T-helper 2 cell (primary cell): ENCODE results near the gene FAM43A.

Experiments used
- DNase-seq, 5 experiments: peaks; one replicate each; pipeline versions ENCODE4 v3.0.0 to v3.0.0-alpha.2; 2012 to 2022
- total RNA-seq, 2 donors: gene quantifications; one replicate each; lab custom pipeline; 2026; lab: John Stamatoyannopoulos, UW

FAM43A gene, protein sequence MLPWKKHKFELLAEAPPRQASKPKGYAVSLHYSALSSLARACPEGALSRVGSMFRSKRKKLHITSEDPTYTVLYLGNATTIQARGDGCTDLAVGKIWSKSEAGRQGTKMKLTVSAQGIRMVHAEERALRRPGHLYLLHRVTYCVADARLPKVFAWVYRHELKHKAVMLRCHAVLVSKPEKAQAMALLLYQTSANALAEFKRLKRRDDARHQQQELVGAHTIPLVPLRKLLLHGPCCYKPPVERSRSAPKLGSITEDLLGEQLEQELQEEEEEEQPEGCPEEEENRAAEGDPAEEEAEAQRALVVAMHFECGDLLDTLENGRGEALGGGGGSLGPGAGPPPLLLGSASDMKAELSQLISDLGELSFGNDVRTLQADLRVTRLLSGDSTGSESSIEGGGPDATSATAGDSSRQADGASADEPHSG
- 10.6 to 25.8 reads per million in 2 donors for total RNA-seq

DNA sequence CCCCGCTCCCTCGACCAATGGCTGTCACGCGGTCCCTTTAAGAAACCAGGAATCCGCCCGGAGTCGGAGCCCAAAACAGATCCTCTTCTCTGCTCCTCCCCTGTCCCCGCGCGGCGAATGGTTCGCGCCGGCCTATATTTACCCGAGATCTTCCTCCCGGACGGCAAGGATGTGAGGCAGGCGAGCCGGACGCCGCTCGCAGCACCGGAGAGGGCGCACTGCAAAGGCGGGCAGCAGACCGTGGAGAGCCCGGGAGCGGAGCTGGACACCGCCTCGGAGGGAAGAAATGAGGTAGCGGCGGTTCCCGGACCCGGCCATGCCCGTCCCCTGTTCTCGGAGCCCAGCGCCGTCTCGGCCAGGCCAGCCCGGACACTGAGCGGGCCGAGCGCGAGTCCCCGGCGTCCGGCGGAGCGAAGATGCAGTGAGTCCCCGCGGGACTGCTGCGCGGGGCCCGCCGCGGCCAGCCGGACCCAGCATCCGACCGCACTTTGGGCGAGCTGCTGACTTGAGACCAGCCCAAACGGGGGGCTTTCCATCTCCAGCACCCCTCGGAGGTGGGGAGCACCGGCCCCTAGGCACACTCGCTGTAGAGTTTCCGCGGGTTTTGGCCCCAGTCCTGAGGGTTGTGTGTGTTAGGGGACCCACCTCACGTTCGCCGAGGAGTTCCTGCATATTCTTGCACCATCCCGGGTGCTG is at the start of gene FAM43A:
Gene FAM43A, plus strand, starts transcription at position 166 of the 696 bp plus-strand sequence. CDS start 944 bp downstream, outside the sequence.
- peak; percentile 45 to 91 (median 68) for DNase-seq

DNA sequence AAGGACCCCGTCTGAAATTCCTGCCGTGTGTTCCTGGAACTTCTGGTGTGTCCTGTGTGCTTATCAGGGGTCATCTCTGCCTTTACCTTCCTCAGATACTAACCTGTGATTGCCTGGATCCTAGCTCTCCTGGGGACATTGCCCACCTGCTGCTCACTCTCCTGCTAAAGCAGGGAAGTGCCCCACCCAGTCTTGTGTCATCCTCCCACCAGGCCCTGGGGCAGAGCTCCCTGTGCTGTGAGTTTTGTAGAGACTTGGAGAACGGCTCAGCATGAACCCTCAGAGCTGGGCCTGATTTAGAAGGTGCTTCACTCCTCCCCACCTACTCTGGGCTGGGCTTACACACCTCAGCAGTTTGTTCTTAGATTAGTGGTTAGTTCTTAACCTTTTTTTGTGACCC is 48.6 kb upstream of the FAM43A start:
- DNase-seq, result no peak

DNA sequence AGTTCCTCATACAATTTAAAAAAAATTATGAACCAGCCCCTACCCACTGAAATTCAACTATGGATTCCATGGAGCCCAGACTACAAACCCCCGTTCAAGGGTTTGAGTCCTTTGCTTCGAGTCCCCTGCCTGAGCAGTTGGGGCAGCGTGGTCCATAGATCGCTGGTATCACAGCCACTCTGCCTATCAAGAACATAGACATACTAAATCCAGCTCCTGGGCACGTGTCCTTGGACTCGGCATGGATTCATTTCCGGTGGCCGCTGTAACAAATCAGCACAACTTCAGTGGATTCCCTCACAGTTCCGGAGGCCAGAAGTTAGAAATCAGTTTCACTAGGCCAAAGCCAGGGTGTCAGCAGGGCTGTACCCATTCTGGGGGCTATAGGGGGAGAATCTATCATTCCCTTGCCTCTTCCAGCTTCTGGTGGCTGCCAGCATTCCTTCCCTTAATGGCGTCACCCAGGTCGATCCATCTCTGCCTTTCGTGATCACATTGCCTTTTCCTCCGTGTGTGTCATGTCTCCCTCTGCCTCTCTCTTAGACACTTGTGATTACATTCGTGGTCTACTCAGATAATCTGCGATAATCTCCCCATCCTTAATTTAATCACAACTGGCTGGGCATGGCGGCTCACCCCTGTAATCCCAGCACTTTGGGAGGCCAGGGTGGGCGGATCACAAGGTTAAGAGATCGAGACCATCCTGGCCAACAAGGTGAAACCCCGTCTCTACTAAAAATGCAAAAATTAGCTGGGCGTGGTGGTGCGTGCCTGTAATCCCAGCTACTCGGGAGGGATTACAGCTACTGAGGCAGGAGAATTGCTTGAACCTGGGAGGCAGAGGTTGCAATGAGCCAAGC is 47.9 kb upstream of the FAM43A start:
- no peak for DNase-seq

DNA sequence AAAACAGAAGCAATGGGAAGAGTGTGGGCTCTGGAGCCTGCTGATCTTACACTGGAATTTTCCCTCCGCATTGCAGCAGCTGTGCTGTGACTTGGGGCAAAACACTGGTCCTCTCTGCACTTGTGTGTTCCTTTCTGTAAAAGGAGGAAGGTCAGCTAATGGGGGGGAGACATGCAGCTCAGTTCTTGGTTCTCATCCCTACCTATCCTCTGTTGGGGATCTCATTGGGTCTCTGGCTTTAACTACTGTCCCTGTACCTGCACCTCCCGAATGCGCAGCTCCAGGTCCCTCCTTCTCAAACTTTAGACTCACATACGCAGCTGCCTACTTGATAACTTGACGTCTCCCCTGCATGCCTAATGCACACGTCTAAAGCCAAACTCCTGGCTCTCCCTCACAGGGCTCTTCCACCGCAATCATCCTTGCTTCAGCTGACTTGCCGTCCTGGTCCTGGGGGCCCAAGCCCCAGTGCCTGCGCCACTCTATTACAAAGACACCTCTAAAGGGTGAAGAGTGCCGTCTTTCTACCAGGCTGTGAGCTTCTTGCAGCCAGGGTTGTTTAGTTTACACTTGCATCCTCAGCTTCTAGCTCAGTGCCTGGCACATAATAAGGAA is 46.6 kb upstream of the FAM43A start:
- no peak for DNase-seq

DNA sequence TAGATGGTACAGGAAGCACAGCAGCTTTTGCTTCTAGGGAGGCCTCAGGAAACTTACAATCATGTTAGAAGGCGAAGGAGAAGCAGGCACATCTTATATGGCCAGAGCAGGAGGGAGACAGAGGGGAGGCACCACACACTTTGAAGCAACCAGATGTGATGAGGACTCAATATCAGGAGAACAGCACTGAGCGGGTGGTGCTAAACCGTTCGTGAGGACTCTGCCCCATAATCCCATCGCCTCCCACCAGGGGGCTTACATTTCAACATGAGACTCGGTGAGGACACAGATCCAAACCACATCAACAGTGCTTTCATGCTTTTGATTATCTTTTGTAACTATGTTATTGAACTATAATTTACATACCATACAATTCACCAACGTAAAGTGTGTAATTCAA is 44.9 kb upstream of the FAM43A start:
- peak in 2 of 5 experiments; percentile 24 to 51 for DNase-seq

DNA sequence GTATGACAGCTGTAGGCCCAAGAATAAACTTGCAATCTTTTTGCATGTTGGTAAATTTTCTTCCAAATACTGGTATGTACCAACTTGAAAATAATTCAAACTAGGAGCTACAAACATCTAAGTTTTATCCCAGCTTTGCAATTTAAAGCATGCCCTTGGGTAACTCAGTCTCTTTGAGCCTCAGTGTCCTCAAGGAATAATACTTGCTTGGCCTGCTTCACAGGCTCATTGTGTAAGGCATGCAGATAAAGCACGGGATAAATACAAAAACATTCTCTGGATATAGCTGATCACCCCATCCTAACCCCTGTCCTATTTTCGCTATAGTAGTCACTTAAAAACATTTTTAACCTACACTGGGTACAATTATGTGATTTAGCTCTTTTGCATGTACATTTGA is 42.9 kb upstream of the FAM43A start:
- no peak for DNase-seq

DNA sequence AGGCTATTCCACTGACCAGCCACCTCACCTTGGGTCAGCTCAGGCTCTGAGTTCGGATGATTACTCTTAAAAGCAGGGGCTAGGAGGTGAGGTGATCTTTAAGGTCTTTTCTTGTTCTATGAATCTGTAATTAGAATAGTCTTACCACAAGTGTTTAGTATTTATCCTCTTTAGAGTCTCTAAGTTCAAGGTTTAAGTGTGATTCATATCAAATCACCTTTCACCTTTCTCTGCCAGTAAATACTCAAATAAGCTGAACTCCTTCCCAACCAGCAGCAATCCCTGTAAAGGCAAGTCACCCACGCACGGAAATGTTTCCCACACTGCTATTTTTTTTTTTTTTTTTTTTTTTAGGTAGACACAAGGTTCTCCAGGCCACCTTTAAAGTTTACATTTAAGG is 37.9 kb upstream of the FAM43A start:
- no peak for DNase-seq

DNA sequence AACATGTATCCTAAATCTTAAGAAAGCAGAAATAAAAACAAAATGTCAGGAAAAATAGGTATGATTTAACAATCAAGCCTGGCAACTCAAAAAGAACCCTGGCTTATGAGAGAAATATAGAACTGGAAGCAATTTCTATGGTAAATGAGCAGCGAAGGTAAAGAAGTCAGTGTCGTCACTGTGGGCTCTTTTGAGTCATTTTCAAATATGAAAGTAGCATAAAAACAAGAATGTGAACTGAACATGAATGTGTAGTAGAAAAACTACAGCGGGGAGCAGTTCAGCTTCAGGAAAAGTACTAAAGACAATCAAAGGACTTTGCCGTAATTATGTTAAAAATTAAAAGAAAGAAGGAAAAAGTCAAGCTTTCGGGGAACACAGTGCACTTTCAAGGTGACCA is 31.2 kb upstream of the FAM43A start:
- peak in 1 of 5 experiments; percentile 86 for DNase-seq

DNA sequence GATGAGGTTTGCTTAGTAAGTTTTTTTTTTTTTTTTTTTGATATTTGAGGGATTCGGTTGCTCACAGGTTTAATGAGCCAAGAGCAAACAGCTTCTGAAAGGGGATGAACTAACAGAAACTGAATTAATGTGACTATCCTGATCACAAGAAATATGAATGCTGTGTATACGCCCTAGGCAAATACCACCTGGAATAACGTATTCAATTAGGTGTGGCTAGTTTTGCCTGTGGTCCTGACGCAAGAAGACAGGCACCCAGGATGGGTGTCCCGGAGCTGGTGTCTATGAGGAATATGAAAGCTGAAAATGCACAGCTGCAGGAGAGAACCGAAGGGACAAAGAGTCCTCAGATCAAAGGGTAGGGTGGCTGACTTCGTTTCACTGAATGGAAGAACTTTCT is 28.2 kb upstream of the FAM43A start:
- no peak for DNase-seq

DNA sequence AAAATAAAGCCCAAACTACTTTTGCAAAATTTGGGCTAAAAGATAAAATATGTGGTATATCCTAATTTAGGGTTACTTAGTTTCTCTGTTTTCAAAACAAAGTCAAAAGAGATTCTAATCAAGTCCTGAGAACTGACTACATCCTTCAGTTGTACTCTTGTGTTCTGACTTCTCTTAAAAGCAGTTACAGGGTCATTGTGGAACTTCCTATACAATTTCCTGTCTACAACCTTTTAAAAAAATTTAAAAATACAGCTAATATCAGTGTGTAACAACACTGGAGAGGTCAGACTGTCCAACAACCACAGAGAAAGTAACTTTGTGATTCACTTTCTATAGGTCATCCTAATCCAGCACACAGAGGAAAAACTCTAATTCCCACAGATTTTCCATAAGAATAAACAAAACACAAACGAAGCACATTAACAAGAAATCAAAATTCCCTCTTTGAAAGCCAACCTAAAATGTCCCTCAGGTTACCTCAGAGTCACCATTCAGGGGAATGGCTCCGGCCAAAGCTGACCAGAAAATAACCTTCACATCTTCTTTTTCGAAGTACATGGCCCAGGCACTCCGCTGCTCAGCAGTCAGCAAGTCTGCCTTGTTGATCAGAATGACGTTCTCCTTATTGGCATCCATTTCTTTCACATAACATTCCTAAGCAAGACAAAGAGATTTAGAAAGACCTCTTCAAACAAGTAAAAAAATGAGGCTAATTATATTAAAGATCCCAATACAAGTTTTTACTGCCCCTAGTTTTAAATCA is 27.0 kb upstream of the FAM43A start:
- peak in 1 of 5 experiments; percentile 56 for DNase-seq

DNA sequence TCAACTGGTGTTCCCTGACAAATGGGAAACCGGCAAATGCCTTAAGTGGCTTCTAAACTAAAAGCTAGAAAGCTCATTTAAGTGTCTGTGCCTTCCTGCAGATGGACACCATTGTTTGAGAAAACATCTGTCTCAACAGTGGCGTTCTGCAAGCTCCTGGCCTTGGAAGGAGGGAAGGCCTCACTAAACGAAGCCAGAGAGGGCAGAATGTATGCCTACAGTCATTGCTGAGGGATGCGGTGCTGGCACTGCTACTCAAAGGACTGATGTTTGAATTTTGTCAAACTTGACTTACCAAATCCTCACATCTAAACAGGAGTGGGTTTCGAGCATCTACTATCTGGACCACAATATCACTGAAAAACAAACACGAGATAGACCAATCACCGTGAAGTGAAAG is 25.9 kb upstream of the FAM43A start:
- DNase-seq, result no peak

DNA sequence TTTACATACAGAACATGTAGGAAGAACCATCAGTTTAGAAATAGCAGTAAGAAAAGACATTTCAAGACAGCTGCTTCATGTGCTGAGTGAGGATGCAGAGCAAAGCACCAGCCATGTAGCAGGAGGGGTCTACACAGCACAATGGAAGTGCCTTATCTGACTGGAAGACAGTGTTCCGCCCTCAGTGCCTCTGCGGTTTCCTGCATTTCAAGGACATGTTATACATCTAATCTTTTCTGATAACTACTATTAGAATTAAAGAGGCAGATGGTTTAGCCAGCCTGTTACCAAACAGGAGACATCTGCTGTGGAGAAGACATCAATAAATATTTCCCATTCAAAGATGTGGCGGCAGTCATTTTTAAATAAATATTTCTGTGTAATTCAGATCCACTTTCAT is 24.3 kb upstream of the FAM43A start:
- DNase-seq, result peak in 1 of 5 experiments; percentile 61

DNA sequence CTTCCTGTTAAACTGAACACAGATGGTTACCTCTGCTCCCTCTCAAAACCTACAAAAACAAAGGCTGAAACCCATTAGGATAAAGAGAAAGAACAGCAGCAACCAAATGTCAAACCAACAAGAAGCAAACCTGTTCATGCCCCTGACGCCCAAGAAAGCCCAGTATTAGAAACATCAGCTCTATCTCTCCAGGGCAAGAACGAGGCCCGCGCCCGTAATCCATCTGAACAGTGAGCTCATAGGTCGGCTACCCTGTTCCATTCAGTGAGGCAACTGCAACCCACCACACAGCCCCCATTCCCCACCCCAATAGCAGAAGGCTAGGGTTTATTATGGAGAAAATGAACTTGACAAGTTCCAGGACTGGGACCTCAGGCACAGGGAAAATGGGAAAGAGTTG is 23.7 kb upstream of the FAM43A start:
- DNase-seq, result no peak

DNA sequence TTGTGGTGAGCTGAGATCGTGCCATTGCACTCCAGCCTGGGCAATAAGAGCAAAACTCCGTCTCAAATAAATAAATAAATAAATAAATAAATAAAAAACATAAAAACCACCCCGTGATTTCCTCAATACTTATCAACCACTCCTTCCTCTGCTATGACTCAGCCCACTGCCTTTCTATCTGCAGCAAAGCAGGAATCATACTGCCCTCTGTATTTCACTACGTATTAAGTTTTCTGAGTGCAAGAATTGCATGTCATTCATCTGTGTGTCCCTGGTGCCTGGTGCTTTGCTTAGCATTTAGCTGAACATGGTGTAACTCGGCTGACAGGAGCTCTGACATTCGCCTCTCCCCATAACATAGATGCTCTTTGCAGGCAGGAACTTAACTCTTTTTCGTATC is 20.8 kb upstream of the FAM43A start:
- no peak for DNase-seq

DNA sequence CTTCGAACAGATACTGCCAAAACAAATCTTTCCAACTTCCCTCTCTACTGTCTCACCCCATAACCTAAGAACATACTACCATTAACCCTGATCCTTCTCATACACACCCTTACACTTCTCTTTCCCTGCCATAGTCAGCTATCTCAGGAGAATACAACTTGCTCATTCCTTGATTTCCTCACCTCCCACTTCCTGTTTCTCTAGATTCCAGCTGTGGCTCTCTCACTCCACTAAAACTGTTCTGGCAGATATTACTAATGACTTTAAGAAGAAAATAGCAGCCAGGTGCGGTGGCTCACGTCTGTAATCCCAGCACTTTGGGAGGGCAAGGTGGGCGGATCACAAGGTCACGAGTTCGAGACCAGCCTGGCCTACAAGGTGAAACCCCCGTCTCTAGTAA is 18.3 kb upstream of the FAM43A start:
- no peak for DNase-seq

DNA sequence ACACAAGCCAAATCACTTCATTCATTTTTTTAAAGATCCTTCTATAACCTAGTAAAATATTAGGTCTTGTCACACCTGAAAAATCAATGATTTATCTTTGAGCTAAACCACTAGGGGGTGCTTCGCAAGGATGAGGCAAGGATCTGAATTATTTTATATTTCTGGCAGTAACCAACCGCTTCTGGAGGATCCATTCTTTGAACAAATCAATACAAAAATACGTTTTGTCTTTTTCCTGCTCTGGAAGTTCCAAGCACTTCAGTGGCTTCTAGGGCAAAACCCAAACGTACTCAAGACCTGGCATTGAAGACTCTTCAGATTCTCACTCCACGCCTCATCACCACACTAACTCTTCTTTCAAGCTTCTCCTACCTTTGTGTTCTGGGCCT is 14.2 kb upstream of the FAM43A start:
- DNase-seq, result peak in 2 of 5 experiments; percentile 20 to 66

DNA sequence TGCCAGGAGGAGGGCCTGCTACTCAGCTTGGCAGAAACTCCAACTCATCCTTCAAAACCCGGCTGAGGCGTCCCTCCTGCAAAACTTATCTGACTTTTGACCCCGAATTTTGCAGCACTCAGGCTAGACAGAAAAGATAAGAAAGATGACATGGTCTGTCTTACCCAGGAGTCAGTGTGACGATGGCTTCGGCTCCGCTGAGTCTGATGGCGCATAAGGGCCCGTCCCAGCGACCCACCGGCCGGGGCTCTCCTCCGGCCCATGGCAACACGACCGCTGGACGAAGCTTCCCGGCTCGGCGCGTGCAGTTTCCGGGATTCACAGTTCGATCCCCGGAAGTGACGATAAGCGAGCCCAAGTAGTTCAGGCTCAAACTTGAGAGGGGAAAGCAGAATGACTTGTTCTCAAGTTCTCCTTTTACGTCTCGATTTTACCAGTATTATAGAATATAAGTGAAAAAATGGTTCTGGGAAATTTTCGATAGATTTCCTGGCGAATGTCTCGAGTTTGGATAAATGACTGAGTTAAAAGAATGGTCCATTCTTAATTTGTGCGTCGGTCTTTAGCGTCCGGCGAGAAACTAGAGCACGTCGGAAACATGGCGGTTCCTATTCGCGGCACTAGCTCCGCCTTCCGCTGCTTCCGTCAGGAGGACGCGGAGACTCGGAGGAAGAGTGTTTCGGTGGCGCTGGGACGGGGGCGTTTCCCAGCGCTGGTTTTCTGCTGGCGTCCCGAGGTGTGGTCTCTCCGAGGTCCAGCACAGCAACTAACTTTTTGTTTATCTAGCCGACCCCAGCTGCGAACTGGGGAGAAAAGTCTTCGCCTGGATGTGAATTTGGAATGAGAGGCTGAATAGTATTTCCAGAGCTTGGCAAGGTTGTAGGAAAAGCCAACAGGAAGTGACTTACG is 13.5 kb upstream of the FAM43A start, which contains the start of gene LSG1:
Gene LSG1, minus strand, starts transcription at position 292 of the 909 bp plus-strand sequence. Its CDS starts 29 bp downstream, at position 263.
- DNase-seq, result peak; percentile 64 to 96 (median 81)

DNA sequence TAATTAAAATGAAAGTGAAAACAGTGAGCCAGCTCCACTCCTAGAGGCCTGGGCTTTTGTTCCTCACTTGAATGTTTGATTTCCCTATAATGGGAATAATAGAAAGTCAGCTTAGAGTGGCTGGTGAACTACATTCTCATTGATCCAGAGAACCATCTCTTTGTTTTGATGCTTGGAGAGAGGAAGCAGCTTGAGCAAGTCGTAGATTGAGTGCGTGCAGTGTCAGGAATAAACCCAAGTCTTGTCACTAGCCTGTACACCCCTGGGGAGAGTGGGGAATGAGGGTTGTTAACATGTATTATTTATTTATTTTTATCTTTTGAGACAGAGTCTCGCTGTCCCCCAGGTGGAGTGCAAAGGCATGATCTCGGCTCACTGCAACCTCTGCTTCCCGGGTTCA is 12.8 kb upstream of the FAM43A start:
- DNase-seq, result no peak

DNA sequence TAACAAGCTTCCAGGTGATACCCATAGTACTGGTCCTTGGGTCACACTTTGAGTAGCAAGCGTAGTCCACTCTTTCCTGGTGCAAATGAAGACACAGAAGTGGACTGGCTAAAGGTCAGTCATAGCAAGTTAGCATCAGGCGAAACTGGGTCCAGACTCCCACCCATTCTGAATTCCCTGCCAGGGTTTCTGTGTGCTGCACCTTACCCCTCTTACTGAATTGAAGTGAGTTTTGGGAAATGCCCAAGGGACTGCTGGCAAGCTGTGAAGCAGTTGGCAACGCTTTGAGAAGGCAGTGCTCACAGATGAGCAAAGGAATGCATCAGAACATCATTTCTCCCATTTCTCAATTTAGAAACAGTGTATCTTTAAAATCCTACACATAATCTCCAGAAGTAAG is 11.9 kb upstream of the FAM43A start:
- DNase-seq, result no peak

DNA sequence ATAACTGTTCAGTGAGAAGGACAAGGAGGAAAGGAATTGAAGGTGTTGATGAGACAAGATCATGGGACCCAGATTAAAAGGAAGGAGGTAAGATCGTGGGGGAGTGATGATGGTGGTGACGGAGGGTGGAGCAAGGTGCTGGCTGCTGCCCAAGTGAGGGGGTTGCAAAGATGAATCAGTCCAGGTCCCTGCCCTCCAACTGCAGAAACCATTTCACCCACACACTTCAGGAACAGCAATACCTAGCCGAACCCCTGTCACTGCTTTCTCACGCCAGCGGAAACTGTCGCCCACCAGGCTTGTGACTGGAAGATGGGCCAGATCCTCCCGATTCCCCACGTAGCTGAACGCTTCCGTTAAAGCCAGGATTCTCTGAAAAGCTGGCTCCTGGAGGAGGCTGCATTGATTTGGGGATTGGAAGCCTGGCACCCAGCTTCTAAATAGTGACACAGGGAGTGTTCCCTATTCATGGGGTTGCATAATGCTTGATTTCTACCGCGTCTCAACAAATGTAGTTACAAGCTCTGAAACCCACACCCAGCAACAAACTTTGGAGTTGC is 10.5 kb upstream of the FAM43A start:
- DNase-seq, result peak in 2 of 5 experiments; percentile 53 to 68
